GM18873 (cell line): ENCODE measurements around the gene DLGAP1.

Experiments used
- ATAC-seq: cut with Tn5 transposase; IDR thresholded peaks from one replicate; pipeline ENCODE4 v1.9.1; 2021; ENCODE audit warnings: mild to moderate bottlenecking, moderate library complexity, moderate number of reproducible peaks; ENCODE audit not compliant: unreplicated experiment, low FRiP score

DLGAP1 gene

GRCh38 chr18:3966642-3967358, 488.3 kb downstream of the DLGAP1 start:
- no peak for ATAC-seq

- no peak for ATAC-seq
Observed at GRCh38 chr18:3966246-3966641, 488.9 kb downstream of the DLGAP1 start.

GRCh38 chr18:3960977-3961376, 494.1 kb downstream of the DLGAP1 start:
- no peak for ATAC-seq

- no peak for ATAC-seq
Observed at GRCh38 chr18:3960142-3960541, 495.0 kb downstream of the DLGAP1 start.

- ATAC-seq = no peak
Observed at GRCh38 chr18:3952031-3952430, 503.1 kb downstream of the DLGAP1 start.

- no peak for ATAC-seq
Observed at GRCh38 chr18:3950668-3951404, 504.3 kb downstream of the DLGAP1 start.

- no peak for ATAC-seq
Observed at GRCh38 chr18:3948958-3949357, 506.1 kb downstream of the DLGAP1 start.

- ATAC-seq = no peak
Observed at GRCh38 chr18:3947383-3947782, 507.7 kb downstream of the DLGAP1 start.

GRCh38 chr18:3935305-3935704, 519.8 kb downstream of the DLGAP1 start:
- ATAC-seq = no peak

GRCh38 chr18:3932276-3932675, 522.8 kb downstream of the DLGAP1 start:
- no peak for ATAC-seq

- no peak for ATAC-seq
Observed at GRCh38 chr18:3931542-3932112, 523.5 kb downstream of the DLGAP1 start.

GRCh38 chr18:3931013-3931315, 524.1 kb downstream of the DLGAP1 start:
- ATAC-seq = no peak

GRCh38 chr18:3930126-3931012, 524.7 kb downstream of the DLGAP1 start:
- ATAC-seq = no peak

- ATAC-seq = no peak
Observed at GRCh38 chr18:3924455-3924854, 530.7 kb downstream of the DLGAP1 start.

GRCh38 chr18:3923750-3924149, 531.4 kb downstream of the DLGAP1 start:
- no peak for ATAC-seq

- ATAC-seq = no peak
Observed at GRCh38 chr18:3921826-3922225, 533.3 kb downstream of the DLGAP1 start.

- ATAC-seq = no peak
Observed at GRCh38 chr18:3920832-3921231, 534.3 kb downstream of the DLGAP1 start.

GRCh38 chr18:3919396-3920061, 535.6 kb downstream of the DLGAP1 start:
- ATAC-seq = no peak

GRCh38 chr18:3916082-3916481, 539.0 kb downstream of the DLGAP1 start:
- no peak for ATAC-seq

GRCh38 chr18:3914833-3915610, 540.1 kb downstream of the DLGAP1 start:
- ATAC-seq = no peak
